Sciatic nerve (tissue), 2 donors: Measurements from ENCODE around the gene BTBD17. TPM values are rescaled to one million over a fixed set of nuclear protein-coding genes. Genes with fewer than 3 reads are reported as not detected.
A peak's percentile ranks its signal among the peaks of the same experiment; 100 is the strongest.

ENCODE experiments used
- ATAC-seq: fragments of 200-7000 bp; cut with Tn5 transposase; one replicate; pipeline ENCODE4 v1.9.1; 2020; ENCODE audit warnings: mild to moderate bottlenecking, moderate library complexity
- DNase-seq: peaks from one replicate; pipeline ENCODE4 v3.0.0-alpha.2; 2020; ENCODE audit warnings: low spot score
- intact Hi-C: fragments of 100-400 bp; cut with DNase I; formaldehyde crosslinking; loops from one replicate; pipeline ENCODE4 v1.14.2; 2022
- total RNA-seq: library from RNA; stranded (reverse); fragmentation: NEBNext Ultra II Directional; extraction: Animal tissue kit (Norgen Biotek cat#: 25700); gene quantifications from one replicate; pipeline ENCODE4 v1.2.1, GENCODE V29; 2021
- donor health status: DM: no; HTN: no; CAD: no.
- donor health status: DM: no; HTN: no; CAD: no.

BTBD17 gene
- total RNA-seq, 1 donor from 2014 or later, result not detected

- peak; percentile 85 for DNase-seq
- intact Hi-C loops, result loop anchor here (10.0 kb wide), 1 partner anchor 164 kb away; the partner anchor contains the start of gene RPL38
- ATAC-seq, result peak; percentile 83
These were observed 6.8 kb upstream of the BTBD17 start for GRCh38 chr17:74368341-74369081.

GRCh38 chr17:74367206-74367605 lies 5.5 kb upstream of the BTBD17 start, which contains the start of gene GPR142:
GPR142 (plus strand) TSS chr17:74367506; CDS start chr17:74369541, 2,035 bp downstream.
- intact Hi-C loops, result loop anchor here (10.0 kb wide), 1 partner anchor 162 kb away; the partner anchor contains the start of gene RPL38
- no peak for ATAC-seq
- no peak for DNase-seq

- intact Hi-C loops, result loop anchor here (10.0 kb wide), 1 partner anchor 158 kb away; the partner anchor contains the start of gene RPL38
- ATAC-seq, result no peak
These were observed 1.3 kb upstream of the BTBD17 start for GRCh38 chr17:74362810-74363498.

GRCh38 chr17:74362069-74362405 lies 369 bp upstream of the BTBD17 start:
- no peak for ATAC-seq
- intact Hi-C loops, result loop anchor here (10.0 kb wide), 1 partner anchor 157 kb away; the partner anchor contains the start of gene RPL38
- DNase-seq, result no peak

More at GRCh38 chr17:74362810-74363498, 1.3 kb upstream of the BTBD17 start:
- DNase-seq, result no peak

GRCh38 chr17:74360899-74361229 lies 804 bp downstream of the BTBD17 start:
- intact Hi-C loops, result loop anchor here (10.0 kb wide), 1 partner anchor 156 kb away; the partner anchor contains the start of gene RPL38
- ATAC-seq, result no peak
- DNase-seq, result no peak

GRCh38 chr17:74359916-74360315 lies 1.8 kb downstream of the BTBD17 start:
- DNase-seq (no peak), ATAC-seq (no peak)
- intact Hi-C loops, result loop anchor here (10.0 kb wide), 1 partner anchor 155 kb away; the partner anchor contains the start of gene RPL38

GRCh38 chr17:74358697-74359096 lies 3.0 kb downstream of the BTBD17 start:
- ATAC-seq (no peak), DNase-seq (no peak)
- intact Hi-C loops, result no loop called here

- no peak for ATAC-seq
- intact Hi-C loops, result no loop called here
- no peak for DNase-seq
These were observed 4.2 kb downstream of the BTBD17 start for GRCh38 chr17:74357466-74357809.

- intact Hi-C loops, result no loop called here
- ATAC-seq (no peak), DNase-seq (no peak)
These were observed 4.8 kb downstream of the BTBD17 start for GRCh38 chr17:74356646-74357465.

GRCh38 chr17:74355065-74355464 lies 6.6 kb downstream of the BTBD17 start:
- ATAC-seq (no peak), DNase-seq (no peak)
- intact Hi-C loops, result no loop called here

GRCh38 chr17:74354561-74354960 lies 7.1 kb downstream of the BTBD17 start:
- intact Hi-C loops, result no loop called here
- ATAC-seq (no peak), DNase-seq (no peak)

GRCh38 chr17:74354123-74354522 lies 7.5 kb downstream of the BTBD17 start:
- no peak for DNase-seq
- intact Hi-C loops, result no loop called here
- no peak for ATAC-seq

GRCh38 chr17:74353446-74354060 lies 8.1 kb downstream of the BTBD17 start:
- ATAC-seq (no peak), DNase-seq (no peak)
- intact Hi-C loops, result no loop called here

GRCh38 chr17:74351552-74352210 lies 10.0 kb downstream of the BTBD17 start:
- intact Hi-C loops, result no loop called here
- ATAC-seq, result no peak
- no peak for DNase-seq

- DNase-seq (no peak), ATAC-seq (no peak)
- intact Hi-C loops, result no loop called here
These were observed 11.2 kb downstream of the BTBD17 start for GRCh38 chr17:74350486-74350885.

- intact Hi-C loops, result no loop called here
- no peak for DNase-seq
- no peak for ATAC-seq
These were observed 12.5 kb downstream of the BTBD17 start for GRCh38 chr17:74349120-74349519.

GRCh38 chr17:74347646-74348045 lies 14.0 kb downstream of the BTBD17 start:
- DNase-seq (no peak), ATAC-seq (no peak)
- intact Hi-C loops, result no loop called here

GRCh38 chr17:74345433-74346241 lies 16.0 kb downstream of the BTBD17 start:
- intact Hi-C loops, result no loop called here
- DNase-seq (no peak), ATAC-seq (no peak)
